ENCODE results near the gene MEI1. TPM values are rescaled to one million over a fixed set of nuclear protein-coding genes. Genes with fewer than 3 reads are reported as not detected.

Gene MEI1
- total RNA-seq, 1 experiment from 2014 or later: 0.35 TPM

GRCh38 chr22:41826021-41826420 is 126.7 kb downstream of the MEI1 start (continued):
- TF ChIP-seq IRF2 (CRISPR knock-in tag; IDR thresholded peaks at IDR 0.05; ENCODE audit: borderline replicate concordance, low read depth) (no peak), JUN (CRISPR knock-in tag; IDR thresholded peaks at IDR 0.05) (no peak), ZNF423 (CRISPR knock-in tag; IDR thresholded peaks at IDR 0.05) (no peak)

DNA sequence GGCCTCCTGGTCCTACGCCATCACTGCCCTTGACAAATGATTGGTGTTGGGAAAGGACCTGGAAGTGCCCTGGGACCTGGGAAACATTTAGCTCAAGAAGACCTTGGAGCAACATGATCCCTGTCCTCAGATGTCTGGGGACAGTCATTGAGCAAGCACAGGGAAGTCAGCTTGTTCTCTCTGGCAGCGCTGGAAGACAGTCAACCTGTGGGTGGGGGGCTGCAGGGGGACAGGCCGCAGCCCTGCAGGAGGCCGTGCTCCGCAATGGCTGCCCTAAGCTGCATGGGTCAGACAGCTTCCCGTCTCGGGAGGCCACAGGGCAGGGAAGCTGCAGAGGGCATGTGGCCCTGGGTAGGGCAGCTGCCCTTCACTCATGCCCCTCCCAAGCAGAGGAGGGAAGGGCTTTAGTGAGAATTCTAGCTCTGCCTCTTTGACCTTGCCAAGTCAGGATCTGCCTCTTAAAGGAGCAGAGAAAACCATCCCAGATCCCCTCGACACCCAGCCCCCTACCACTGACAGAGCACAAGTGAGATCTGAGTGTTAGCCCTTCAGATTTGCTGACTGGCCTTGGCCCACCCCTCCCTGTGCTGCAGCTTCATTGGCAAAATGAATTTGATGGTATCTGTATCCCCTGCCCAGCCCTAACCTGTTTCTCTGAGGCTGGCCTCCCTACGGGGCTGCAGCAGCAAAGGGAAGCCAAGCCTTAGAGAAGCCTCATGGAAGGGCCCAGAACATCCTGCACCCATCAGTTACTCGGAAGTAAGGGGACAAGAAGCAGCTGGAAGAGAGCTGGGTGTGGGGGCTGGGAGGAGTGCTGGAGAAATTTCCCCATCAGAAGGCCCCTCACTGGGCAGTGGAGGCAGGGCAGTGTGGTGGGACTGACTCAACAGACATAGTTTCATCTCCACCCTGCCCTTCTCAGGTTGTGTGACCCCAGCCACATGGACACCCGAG is 127.4 kb downstream of the MEI1 start:
- POLR2A ChIA-PET: interaction anchor here (0.9 to 1.6 kb wide), 2 partner anchors 26 kb away, joined by 3 to 7 read pairs; partner anchors contain the start of gene CCDC134

More for the DNA sequence above, 127.4 kb downstream of the MEI1 start:
- DNase-seq (ENCODE audit: low spot score): no peak
- no peak overlapping the region for H3K4me3 Mint-ChIP-seq
- H3K36me3 Mint-ChIP-seq: peaks cover 4% of the 10 kb centered on the region
- no peaks in the 10 kb centered on the region for H3K9me3 Mint-ChIP-seq
- TF ChIP-seq PREB (CRISPR knock-in tag; IDR thresholded peaks at IDR 0.05; ENCODE audit: borderline replicate concordance) (no peak), MLX (CRISPR knock-in tag; IDR thresholded peaks at IDR 0.05) (no peak), CBFB (CRISPR knock-in tag; IDR thresholded peaks at IDR 0.05; ENCODE audit: low read depth) (no peak), HMGXB4 (CRISPR knock-in tag; IDR thresholded peaks at IDR 0.05) (no peak), GRHL2 (CRISPR knock-in tag; IDR thresholded peaks at IDR 0.05; ENCODE audit: insufficient replicate concordance, severe bottlenecking) (no peak), CTCF (IDR thresholded peaks at IDR 0.05) (no peak), ZNF671 (CRISPR knock-in tag; IDR thresholded peaks at IDR 0.05) (no peak), ZNF425 (CRISPR knock-in tag; conservative IDR thresholded peaks at IDR 0.05) (no peak), RELA (CRISPR knock-in tag; IDR thresholded peaks at IDR 0.05; ENCODE audit: borderline replicate concordance) (no peak), CREB1 (CRISPR knock-in tag; IDR thresholded peaks at IDR 0.05) (no peak), GABPB1 (CRISPR knock-in tag; IDR thresholded peaks at IDR 0.05) (no peak), ETV6 (CRISPR knock-in tag; IDR thresholded peaks at IDR 0.05) (no peak), ESRRA (CRISPR knock-in tag; IDR thresholded peaks at IDR 0.05; ENCODE audit: borderline replicate concordance) (no peak), TEAD4 (CRISPR knock-in tag; IDR thresholded peaks at IDR 0.05) (no peak), MXD4 (CRISPR knock-in tag; IDR thresholded peaks at IDR 0.05; ENCODE audit: borderline replicate concordance) (no peak)
- TF ChIP-seq, protein P1, sequence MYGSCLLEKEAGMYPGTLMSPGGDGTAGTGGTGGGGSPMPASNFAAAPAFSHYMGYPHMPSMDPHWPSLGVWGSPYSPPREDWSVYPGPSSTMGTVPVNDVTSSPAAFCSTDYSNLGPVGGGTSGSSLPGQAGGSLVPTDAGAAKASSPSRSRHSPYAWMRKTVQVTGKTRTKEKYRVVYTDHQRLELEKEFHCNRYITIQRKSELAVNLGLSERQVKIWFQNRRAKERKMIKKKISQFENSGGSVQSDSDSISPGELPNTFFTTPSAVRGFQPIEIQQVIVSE (CRISPR knock-in tag; IDR thresholded peaks at IDR 0.05; ENCODE audit: borderline replicate concordance): no peak
- TF ChIP-seq, protein P2, sequence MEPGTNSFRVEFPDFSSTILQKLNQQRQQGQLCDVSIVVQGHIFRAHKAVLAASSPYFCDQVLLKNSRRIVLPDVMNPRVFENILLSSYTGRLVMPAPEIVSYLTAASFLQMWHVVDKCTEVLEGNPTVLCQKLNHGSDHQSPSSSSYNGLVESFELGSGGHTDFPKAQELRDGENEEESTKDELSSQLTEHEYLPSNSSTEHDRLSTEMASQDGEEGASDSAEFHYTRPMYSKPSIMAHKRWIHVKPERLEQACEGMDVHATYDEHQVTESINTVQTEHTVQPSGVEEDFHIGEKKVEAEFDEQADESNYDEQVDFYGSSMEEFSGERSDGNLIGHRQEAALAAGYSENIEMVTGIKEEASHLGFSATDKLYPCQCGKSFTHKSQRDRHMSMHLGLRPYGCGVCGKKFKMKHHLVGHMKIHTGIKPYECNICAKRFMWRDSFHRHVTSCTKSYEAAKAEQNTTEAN (CRISPR knock-in tag; IDR thresholded peaks at IDR 0.05): no peak
- CTCF ChIA-PET: interaction anchor here (0.9 to 7.8 kb wide), 8 partner anchors 31 to 130 kb away, joined by 3 to 59 read pairs (median 5); no protein-coding TSS in a partner anchor
- no peak overlapping the region for H3K27ac Mint-ChIP-seq
- peaks cover 47% of the 10 kb centered on the region for H3K4me1 Mint-ChIP-seq
- ATAC-seq: no peak
- H3K27me3 Mint-ChIP-seq (ENCODE audit: low read depth): no peaks in the 10 kb centered on the region; the same call in 1 of the 2 replicates

All from WTC11 (cell line).